Measurements from ENCODE around the gene GALNT12. TPM values are rescaled to one million over a fixed set of nuclear protein-coding genes. Genes with fewer than 3 reads are reported as not detected.

Gene GALNT12
- total RNA-seq, 1 donor from 2014 or later: 46.5 TPM

GRCh38 chr9:98846879-98847278 lies 39.4 kb downstream of the GALNT12 start:
- Histone ChIP-seq H3K27ac (no peak overlapping the region), H3K4me1 (peaks cover 6% of the 10 kb centered on the region), H3K36me3 (no peaks in the 10 kb centered on the region), H2AFZ (replicated peaks) (no peak overlapping the region), H3K4me3 (no peak overlapping the region), H3K27me3 (no peaks in the 10 kb centered on the region), H3K4me2 (no peak overlapping the region), H3K79me2 (ENCODE audit: low read depth) (no peaks in the 10 kb centered on the region), H3K9me3 (ENCODE audit: low read depth) (no peaks in the 10 kb centered on the region), H3K9ac (no peak overlapping the region), H4K20me1 (ENCODE audit: low read depth) (no peaks in the 10 kb centered on the region), H3F3A (ENCODE audit: low read depth) (peaks cover 7% of the 10 kb centered on the region)
- Mint-ChIP-seq H3K27ac (no peak overlapping the region), H3K9me3 (no peaks in the 10 kb centered on the region), H3K4me1 (peaks cover 9% of the 10 kb centered on the region), H3K36me3 (peaks cover 6% of the 10 kb centered on the region), H3K4me3 (no peak overlapping the region), H3K27me3 (ENCODE audit: insufficient read depth, low read depth) (peaks cover 4% of the 10 kb centered on the region)
- DNase-seq (ENCODE audit: low spot score): no peak
- TF ChIP-seq EZH2phosphoT487 (IDR thresholded peaks at IDR 0.05) (no peak), EZH2 (IDR thresholded peaks at IDR 0.05) (no peak), CTCF (IDR thresholded peaks at IDR 0.05) (no peak)

- peak overlapping the region; percentile 82 for H2AFZ ChIP-seq (replicated peaks)
- H3K79me2 ChIP-seq (ENCODE audit: low read depth): no peaks in the 10 kb centered on the region
- no peaks in the 10 kb centered on the region for H3K36me3 ChIP-seq
- H3K4me1 ChIP-seq: peaks cover 6% of the 10 kb centered on the region
- TF ChIP-seq CTCF (IDR thresholded peaks at IDR 0.05) (peak; percentile 95), EZH2 (IDR thresholded peaks at IDR 0.05) (no peak), EZH2phosphoT487 (IDR thresholded peaks at IDR 0.05) (no peak)
- H4K20me1 ChIP-seq (ENCODE audit: low read depth): no peaks in the 10 kb centered on the region
- no peak overlapping the region for H3K27ac ChIP-seq
- peaks cover 4% of the 10 kb centered on the region for H3K27me3 Mint-ChIP-seq (ENCODE audit: insufficient read depth, low read depth)
- no peak overlapping the region for H3K4me3 ChIP-seq
- H3K9me3 ChIP-seq (ENCODE audit: low read depth): no peaks in the 10 kb centered on the region
- H3K36me3 Mint-ChIP-seq: peaks cover 6% of the 10 kb centered on the region
- H3K4me3 Mint-ChIP-seq: no peak overlapping the region
- peak; percentile 95 for DNase-seq (ENCODE audit: low spot score)
- H3F3A ChIP-seq (ENCODE audit: low read depth): peaks cover 7% of the 10 kb centered on the region
- no peak overlapping the region for H3K27ac Mint-ChIP-seq
- H3K27me3 ChIP-seq: no peaks in the 10 kb centered on the region
- no peak overlapping the region for H3K9ac ChIP-seq
- peaks cover 11% of the 10 kb centered on the region for H3K4me1 Mint-ChIP-seq
- no peaks in the 10 kb centered on the region for H3K9me3 Mint-ChIP-seq
- H3K4me2 ChIP-seq: peak overlapping the region; percentile 6
Observed at GRCh38 chr9:98848450-98849149, 41.1 kb downstream of the GALNT12 start.

GRCh38 chr9:98849563-98849962 lies 42.1 kb downstream of the GALNT12 start:
- no peak for DNase-seq (ENCODE audit: low spot score)
- no peak overlapping the region for H3K27ac Mint-ChIP-seq
- Histone ChIP-seq H3F3A (ENCODE audit: low read depth) (peaks cover 7% of the 10 kb centered on the region), H3K4me2 (no peak overlapping the region), H3K4me3 (no peak overlapping the region), H3K9ac (no peak overlapping the region), H3K27ac (no peak overlapping the region), H2AFZ (replicated peaks) (no peak overlapping the region), H3K79me2 (ENCODE audit: low read depth) (no peaks in the 10 kb centered on the region), H3K27me3 (no peaks in the 10 kb centered on the region), H3K36me3 (no peaks in the 10 kb centered on the region), H3K4me1 (peaks cover 6% of the 10 kb centered on the region), H3K9me3 (ENCODE audit: low read depth) (no peaks in the 10 kb centered on the region), H4K20me1 (ENCODE audit: low read depth) (no peaks in the 10 kb centered on the region)
- no peaks in the 10 kb centered on the region for H3K9me3 Mint-ChIP-seq
- no peak overlapping the region for H3K4me3 Mint-ChIP-seq
- TF ChIP-seq EZH2 (IDR thresholded peaks at IDR 0.05) (no peak), EZH2phosphoT487 (IDR thresholded peaks at IDR 0.05) (no peak), CTCF (IDR thresholded peaks at IDR 0.05) (no peak)
- peaks cover 11% of the 10 kb centered on the region for H3K4me1 Mint-ChIP-seq
- peaks cover 5% of the 10 kb centered on the region for H3K36me3 Mint-ChIP-seq
- H3K27me3 Mint-ChIP-seq (ENCODE audit: insufficient read depth, low read depth): peaks cover 4% of the 10 kb centered on the region

Measured in neural progenitor cell (in vitro differentiated cells).